A204.1 (cell line): ENCODE results near the gene TPRG1.
A peak's percentile ranks its signal among the peaks of the same experiment; 100 is the strongest.

Source experiments
- FAIRE-seq: peaks from 2 replicates; lab custom pipeline; 2012; peaks lifted over from hg19 to GRCh38; lab: Jason Lieb, UNC

Gene TPRG1

GRCh38 chr3:189171707-189172106 is at the start of gene TPRG1:
Gene TPRG1 (plus strand): TSS chr3:189171971. CDS start chr3:189207385, 35,414 bp downstream.
- FAIRE-seq, result no peak

- no peak for FAIRE-seq
These were observed 49.7 kb upstream of the TPRG1 start for GRCh38 chr3:189122110-189122509.

GRCh38 chr3:189122526-189123205 is 49.1 kb upstream of the TPRG1 start:
- no peak for FAIRE-seq

GRCh38 chr3:189123595-189124387 is 48.0 kb upstream of the TPRG1 start:
- no peak for FAIRE-seq

GRCh38 chr3:189132231-189132671 is 39.5 kb upstream of the TPRG1 start:
- FAIRE-seq, result no peak

GRCh38 chr3:189132839-189133238 is 38.9 kb upstream of the TPRG1 start:
- no peak for FAIRE-seq

- no peak for FAIRE-seq
These were observed 38.0 kb upstream of the TPRG1 start for GRCh38 chr3:189133768-189134167.

- FAIRE-seq, result no peak
These were observed 34.4 kb upstream of the TPRG1 start for GRCh38 chr3:189137416-189137815.

GRCh38 chr3:189138901-189139610 is 32.7 kb upstream of the TPRG1 start:
- no peak for FAIRE-seq

- no peak for FAIRE-seq
These were observed 32.2 kb upstream of the TPRG1 start for GRCh38 chr3:189139611-189139940.

GRCh38 chr3:189142527-189142926 is 29.2 kb upstream of the TPRG1 start:
- no peak for FAIRE-seq

- no peak for FAIRE-seq
These were observed 28.4 kb upstream of the TPRG1 start for GRCh38 chr3:189143321-189143720.

GRCh38 chr3:189143771-189144170 is 28.0 kb upstream of the TPRG1 start:
- FAIRE-seq, result no peak

- no peak for FAIRE-seq
These were observed 27.1 kb upstream of the TPRG1 start for GRCh38 chr3:189144645-189145044.

- no peak for FAIRE-seq
These were observed 24.9 kb upstream of the TPRG1 start for GRCh38 chr3:189146848-189147247.

GRCh38 chr3:189148081-189148507 is 23.7 kb upstream of the TPRG1 start:
- peak; percentile 77 for FAIRE-seq

- FAIRE-seq, result no peak
These were observed 22.6 kb upstream of the TPRG1 start for GRCh38 chr3:189149203-189149602.

- no peak for FAIRE-seq
These were observed 14.4 kb upstream of the TPRG1 start for GRCh38 chr3:189157232-189158007.

GRCh38 chr3:189158034-189158433 is 13.7 kb upstream of the TPRG1 start:
- no peak for FAIRE-seq

- FAIRE-seq, result no peak
These were observed 11.1 kb upstream of the TPRG1 start for GRCh38 chr3:189160519-189161309.

- FAIRE-seq, result no peak
These were observed 6.6 kb upstream of the TPRG1 start for GRCh38 chr3:189165092-189165612.
